T-helper 1 cell treated with Interleukin-12 subunit alpha and Interleukin-12 subunit beta and Interleukin-4 antibody, amounts not matched to agents 30 ng/mL and 1 ng/mL, for 36 hours (primary cell): ENCODE measurements around the gene ACACA. TPM values are rescaled to one million over a fixed set of nuclear protein-coding genes. Genes with fewer than 3 reads are reported as not detected.
"Not testable (repeated sequence)": the region's sequence is repeated elsewhere in the genome, so short reads cannot be mapped to it uniquely, and the experiment has no call there.

Experiments used
- intact Hi-C: fragments of 100-400 bp; cut with micrococcal nuclease; formaldehyde crosslinking; loops from one replicate; pipeline ENCODE4 v1.15.1; 2024
- total RNA-seq: library from RNA; stranded (reverse); gene quantifications from 2 replicates; pipeline ENCODE4 v1.2.3, GENCODE V29; 2022

ACACA gene
- total RNA-seq, 1 donor from 2014 or later: 53.4 TPM

DNA sequence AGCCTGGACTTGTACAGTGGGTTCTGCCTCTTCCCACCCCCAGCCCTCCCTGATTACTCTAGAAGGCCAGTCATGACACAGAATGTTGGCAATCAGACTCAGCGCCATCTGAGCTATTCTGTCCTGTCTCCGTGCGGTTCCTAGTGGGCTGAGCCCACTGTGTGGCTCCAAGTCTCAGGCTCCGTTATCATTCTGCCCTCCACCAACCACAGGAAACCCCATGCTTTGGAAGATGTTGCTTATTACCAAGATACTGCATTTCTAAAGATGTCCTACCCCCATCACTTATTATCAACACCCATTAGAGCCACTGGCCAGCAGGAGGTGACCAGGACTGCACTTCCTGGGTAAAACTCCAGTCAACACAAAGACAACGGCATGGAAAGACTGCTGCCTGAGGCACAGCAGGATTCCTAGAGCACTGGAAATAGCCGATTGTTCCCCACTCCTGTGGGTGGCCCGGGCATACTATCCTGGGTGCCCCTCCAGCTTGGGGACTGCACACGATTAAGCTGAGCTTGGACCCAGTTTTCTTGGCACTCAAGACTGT, 324.2 kb downstream of the ACACA start:
- intact Hi-C loops: no loop called here

DNA sequence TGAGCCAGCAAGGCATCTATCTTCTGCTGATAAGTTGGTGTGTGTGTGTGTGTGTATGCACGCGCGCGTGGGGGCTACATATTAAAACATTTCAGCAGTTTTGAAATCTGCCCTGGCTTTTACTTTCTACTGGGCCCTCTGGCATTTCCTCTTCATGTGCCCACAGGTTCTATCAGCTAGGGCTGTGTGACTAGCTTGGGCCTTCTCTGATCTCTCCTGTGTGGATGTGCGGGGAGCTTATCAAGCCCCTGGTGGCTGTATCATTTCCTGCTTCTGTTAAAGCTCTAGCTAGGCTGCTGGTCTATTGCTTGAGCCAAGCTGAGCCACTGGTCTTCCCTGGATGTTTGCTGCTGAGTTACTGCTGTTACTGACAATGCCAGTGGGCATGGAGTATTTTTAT, 325.3 kb downstream of the ACACA start:
- intact Hi-C loops: no loop called here

DNA sequence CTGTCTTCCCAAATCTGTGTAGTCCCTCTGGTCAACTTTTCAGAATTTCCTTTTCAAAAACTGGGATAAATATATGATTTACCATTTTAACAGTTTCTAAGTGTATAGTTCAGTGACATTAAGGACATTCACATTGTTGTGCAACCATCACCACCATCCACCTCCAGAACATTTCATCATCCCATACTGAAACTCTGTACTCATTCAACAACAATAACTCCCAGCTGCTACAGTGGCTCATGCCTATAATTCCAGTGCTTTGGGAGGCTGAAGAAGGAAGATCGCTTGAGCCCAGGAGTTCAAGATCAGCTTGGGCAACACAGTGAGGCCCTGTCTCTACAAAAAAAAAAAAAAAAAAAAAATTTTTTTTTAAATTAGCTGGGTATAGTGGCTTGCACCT, 326.9 kb downstream of the ACACA start:
- intact Hi-C loops: no loop called here

DNA sequence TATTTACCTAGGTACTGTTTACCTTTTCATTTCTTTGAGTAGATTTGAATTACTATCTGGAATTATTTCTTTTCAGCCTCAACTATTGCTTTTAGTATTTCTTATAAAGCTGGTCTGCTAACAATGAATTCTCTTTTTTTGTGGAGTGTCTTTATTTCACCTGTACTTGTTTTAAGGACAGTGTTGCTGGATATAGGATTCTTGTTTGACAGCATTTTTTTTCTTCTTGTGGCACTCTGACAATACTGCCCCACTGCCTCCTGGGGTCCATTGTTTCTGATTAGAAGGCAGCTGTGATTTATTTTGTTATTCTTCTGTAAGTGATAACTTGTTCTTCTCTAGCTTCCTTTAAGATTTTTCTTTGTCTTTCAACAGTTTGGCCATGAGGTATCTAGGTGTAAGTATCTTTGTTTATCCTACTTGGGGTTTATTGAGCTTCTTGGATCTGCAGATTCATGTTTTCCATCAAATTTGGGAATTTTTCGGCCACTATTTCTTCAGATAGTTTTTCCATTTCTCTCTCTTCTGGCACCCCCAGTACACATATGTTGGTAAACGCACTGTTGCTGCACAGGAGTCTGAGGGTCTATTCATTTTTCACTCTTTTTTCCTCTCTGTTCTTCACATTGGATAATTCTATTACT, 327.4 kb downstream of the ACACA start:
- intact Hi-C loops: no loop called here

DNA sequence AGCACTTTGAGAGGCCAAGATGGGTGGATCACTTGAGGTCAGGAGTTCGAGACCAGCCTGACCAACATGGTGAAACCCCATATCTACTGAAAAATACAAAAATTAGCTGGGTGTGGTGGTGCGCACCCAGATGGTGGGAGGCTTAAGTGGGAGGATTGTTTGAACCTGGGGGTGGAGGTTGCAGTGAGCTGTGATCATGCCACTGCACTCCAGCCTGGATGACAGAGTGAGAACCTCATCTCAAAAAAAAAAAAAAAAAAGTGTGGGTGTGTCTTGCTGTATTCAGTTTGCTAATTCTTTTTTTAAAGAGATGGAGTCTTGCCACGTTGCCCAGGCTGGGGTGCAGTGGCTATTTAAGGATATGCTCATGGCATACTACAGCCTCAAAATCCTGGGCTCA, 333.2 kb downstream of the ACACA start:
- intact Hi-C loops: not testable (repeated sequence)

DNA sequence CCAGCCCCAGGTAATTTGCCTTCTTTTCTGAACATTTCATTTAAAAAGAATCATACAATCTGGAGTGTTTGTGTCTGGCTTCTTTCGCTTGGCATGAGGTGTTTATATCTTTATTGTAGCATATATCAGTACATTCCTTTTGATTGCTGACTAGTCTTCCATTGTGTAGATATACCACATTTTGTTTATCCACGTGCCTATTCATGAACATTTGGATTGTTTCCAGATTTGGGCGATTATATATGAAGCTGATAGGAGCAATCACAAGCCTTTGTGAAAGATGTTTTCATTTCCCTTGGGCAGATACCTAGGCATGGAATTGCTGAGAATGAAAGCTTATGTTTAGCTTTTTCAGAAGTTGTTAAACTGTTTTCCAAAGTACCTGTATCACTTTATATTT, 337.5 kb downstream of the ACACA start:
- intact Hi-C loops: no loop called here

DNA sequence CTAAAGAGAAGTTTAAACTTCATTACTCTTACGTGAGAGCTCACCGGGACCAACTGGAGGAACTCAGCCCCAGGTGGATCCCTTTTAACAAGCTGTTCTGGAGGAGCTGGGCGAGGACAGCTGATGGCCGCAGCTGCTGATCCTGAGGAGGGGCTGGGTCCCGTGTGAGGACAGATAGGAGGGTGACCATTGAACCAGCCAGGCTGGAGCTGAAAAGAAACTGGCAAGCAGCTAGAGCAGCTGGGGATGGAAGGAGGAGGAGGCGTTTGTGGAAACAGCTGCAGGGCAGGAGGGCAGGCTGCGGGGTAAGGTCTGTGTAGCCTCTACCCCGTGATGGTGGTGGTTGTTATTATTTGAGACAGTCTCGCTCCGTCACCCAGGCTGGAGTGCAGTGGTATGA, 338.4 kb downstream of the ACACA start:
- intact Hi-C loops: no loop called here

DNA sequence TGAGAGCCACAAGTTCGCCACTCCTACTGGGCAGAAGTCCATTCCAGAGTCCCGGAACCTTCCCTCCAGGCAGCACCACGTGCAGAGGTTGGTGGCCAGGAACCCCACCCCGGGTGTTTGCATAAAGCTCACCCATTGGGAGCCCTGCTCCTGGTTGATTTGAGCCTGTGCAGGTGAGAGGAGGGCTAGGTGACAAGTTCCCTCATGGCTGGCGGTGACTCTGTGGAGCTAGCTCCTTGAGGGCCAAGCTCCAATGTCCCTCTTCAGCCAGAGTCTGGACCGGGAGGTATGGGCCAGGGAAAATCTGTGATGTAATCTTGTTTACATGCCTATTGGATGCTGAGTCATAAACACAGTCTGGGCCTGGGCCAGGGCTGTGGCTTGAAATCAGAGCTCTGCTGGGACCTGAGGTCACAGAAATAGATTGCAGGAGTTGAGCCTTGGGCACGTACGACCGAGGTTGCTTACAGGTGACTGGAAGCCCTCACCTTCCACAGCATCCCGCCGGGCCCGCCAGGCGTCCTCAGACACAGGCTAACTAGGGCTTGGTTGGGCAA, 339.0 kb downstream of the ACACA start:
- intact Hi-C loops: no loop called here

DNA sequence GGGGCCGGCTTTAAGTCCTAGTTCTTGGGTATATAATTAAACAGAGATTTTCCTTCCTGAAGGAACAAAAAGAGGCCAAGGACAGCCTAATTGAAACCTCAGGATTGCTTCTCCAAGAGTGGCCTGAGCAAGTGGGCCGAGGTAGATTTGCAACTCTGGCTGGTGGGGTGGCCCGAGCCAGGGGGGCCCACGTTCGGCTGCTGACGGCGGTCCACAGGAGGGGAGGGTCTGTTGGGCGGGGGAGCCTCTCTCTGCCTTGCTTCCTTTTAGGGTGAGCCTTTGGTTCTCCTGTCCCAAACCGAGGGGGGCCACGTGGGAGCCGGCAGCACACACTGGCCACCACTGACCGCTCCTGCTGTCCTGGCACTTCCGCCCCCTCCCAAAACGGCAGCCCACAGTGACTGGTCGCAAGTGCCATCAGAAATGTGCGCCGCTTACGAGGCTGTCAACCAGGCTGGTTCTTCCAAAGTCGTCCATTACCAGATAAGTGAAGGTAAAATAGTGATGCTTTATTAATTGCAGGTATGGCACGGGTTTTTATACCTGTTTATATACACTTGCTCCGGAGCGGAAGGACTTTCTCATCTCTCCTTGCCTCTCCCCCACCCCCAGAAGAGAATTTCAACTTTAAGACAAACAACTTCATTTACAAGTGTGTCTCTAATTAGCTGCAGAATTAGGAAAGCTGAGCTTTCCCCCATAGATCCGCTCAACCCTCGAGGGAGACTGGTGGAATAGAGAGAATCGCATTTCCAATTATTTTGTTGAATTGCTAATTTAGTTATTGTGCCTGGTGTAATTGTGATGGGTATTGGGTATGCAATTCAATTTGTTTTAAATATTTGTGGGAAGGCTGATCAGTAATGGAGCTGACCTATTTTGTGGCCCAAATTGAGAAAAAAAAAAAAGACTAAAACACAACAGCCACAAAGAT, 340.0 kb downstream of the ACACA start:
- intact Hi-C loops: no loop called here

DNA sequence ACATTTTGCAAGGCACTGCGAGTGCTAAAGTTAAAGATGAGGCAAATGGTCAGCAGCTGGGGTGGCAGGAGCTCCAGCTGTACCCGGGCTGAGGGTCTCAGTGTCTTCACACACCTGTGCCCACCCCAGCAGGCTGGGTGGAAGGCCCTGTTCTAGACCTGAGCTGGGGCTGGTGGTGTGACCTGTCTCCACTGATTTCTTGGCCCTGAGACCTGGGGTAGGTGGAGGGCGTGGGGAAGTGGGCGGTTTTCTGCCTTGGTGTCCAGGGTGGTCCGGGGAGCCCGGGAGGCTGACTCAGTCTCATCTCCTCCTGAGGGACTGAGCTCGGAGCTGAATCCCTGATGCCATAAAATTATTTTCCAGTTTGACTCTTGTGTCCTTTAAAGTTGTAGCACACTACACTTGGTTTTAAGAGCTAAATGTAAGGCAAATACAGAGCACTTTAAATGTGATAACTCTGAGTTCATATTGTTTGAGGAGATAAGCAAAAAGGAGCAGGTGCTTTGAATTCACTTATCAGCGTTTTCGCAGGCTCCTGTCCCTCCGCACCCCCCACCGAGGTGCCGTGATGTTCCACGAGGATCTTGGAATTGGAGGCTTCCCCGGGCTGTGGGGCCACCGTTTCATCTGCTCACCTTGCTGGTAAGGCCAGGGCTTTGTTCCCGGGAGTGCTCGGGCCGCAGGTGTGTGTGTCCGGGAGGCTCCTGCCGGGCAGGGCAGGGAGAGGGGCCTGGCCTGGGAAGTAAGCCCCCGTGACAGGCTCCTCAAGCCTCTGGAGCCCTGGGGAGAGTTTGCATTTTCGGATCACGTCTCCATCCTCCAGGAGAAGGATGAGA, 340.9 kb downstream of the ACACA start:
- intact Hi-C loops: no loop called here

DNA sequence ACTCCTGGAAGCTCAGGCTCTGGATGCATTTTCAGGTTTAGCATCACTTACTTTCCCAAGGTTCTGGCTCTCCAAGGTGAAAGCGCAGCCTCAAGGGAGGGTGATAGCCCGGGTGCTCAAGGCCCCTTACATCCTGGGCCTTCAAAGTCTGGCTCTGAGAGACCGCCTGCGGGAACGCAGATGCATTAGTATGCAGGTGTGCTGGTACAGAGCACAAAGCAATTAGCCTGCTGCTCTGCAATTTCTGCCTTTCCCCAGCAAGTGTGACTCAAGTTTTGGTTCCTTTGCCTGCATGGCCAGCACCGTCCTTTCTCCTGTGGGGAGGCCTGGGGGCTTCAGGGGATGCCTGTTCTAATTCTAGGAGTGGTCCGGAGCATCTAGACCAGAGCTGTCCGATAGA, 341.7 kb downstream of the ACACA start:
- intact Hi-C loops: no loop called here

DNA sequence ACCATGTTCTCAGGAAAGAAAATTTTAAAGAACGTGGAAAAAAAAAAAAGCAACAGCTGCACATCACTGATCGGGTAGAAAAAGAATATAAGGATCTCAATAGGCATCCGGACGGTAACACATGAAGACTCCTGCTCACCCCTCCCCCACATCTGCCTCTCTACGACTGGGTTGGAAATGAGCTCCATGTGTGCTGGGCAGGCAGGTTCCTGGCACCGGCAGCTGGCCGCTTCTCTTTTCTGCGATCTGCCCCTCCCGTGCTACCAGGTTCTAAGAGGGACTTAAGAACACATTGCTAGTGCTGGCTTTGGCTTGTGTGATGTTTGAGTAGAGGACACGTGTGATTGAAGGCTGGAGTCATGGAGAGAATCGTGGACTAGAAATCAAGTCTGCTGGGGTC, 342.4 kb downstream of the ACACA start:
- intact Hi-C loops: no loop called here

DNA sequence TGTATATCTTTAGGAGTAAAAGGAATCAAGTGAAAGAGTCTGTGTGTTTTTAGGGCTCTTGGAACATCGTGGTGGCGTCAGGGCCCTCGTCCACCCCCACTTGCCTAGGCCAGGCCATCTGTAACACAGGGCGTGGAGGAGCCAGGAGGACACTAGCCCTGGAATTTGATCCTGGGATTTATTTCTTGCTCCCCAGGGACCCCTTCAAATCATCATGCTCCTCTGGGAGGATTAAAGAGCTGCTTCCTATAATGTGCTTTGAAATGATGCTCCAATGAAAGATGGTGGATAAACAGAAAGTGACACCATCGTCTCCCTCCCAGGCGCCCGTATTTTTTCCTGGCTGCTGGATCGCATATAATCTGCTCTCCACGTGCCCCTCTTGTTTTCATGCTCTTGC, 344.6 kb downstream of the ACACA start:
- intact Hi-C loops: no loop called here

DNA sequence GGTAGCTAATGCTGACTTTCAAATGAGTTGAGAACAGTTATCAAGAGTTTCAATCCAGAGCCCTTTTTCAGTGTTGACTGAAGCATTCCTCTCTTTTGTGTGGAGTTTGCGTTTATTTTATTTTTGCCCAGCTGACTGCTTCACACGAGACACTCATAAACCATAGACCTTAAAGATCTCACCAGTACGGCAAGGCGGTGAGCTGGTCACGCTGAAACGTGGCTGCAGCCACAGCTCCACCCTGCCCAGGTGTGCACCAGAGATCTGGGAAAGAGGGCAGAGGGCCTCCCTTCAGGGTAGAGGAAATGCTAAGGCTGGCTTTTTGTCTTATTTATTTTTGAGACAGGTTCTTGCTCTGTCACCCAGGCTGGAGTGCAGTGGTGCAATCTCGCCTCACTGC, 345.7 kb downstream of the ACACA start:
- intact Hi-C loops: no loop called here

DNA sequence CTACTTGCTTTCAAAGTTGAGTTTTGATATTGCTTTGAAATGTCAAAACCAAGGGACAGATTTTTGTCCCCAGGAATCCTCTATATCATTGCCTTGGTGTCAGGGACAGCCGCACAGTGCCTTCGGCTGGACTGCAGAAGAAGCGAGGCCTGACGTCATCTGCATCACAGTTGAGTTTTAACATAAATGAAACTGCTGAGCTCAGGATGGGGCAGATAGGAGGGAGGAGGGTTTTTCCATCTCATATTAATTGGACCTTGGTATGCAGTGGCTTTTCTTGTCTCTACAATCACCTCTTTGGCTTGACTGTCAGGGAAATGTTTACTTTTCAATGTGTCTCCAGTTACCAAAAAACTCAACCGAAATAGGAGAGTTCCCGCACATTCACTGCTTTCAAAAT, 346.5 kb downstream of the ACACA start:
- intact Hi-C loops: no loop called here

DNA sequence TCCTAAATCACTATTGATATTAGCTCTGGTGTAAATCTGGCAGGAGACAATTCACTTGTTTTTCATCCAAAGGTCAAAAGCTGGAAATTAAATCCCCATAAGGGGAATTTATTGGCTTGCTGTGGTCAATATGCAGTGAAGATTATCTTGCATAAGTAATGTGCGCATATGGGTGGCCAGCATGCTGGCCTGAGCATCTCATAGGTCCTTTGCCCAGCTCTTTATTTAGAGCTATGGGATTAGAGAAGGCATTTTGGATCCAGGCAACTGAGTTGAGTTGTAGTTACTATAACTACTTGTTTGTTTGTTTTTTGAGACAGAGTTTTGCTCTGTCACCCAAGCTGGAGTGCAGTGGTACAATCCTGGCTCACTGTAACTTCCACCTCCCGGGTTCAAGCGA, 347.1 kb downstream of the ACACA start:
- intact Hi-C loops: no loop called here

DNA sequence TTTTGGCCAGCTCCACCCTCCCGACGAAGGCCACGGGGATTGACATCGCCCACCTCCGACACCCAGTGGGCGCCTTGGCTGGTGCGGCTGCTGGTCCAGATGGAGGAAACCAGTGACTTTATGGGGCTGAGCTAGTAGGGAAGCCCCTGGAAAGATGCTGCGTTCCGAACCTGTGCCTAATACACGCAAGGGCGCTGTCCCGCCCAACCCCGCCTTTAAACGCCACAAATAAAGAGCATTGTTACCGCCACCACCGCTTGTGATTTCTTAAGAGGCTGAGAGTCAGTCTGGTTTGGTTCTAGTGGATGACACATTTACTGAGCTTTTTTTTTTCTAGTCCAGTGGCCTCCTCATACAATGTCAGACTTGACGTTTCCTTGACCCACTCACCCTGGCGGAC, 350.0 kb downstream of the ACACA start:
- intact Hi-C loops: no loop called here

DNA sequence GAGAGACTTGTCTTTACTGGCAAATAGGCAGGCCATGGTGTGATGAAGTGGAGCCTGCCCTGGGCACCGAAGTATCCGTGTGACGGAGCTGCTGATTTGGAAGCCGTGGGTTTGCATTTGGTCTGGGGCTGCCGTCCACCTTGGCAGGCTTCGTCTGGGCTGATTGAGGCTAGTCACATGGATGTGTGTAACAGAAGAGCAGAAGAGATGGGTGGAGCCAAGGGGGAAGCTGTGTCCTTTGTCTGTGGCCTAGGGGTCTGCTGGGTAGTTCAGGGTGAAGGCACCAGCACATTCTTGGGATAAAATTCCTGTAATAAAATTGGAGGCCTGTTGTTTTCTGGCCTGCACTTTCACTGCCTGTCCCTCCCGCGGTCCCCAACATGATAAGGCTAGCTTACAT, 351.7 kb downstream of the ACACA start:
- intact Hi-C loops: no loop called here

DNA sequence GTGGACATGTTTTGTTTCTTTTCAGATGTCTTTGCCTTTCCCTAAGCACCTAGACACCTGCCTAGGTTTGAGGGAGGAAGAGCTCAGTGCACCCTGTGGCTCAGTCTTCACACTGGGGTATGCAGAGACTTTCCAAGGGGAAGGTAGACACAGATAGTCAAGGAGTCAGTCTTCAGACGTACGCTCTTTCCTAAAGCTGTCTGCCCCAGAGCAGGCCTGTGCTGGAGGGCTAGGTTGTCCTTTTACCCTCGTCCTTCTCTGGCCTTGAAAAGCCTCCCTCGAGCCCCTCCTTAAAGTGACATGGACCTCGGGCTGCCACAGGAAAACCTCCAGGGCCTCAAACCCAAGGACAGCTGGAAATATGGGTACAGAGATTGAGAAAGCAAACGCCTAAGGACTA, 354.2 kb downstream of the ACACA start:
- intact Hi-C loops: no loop called here

DNA sequence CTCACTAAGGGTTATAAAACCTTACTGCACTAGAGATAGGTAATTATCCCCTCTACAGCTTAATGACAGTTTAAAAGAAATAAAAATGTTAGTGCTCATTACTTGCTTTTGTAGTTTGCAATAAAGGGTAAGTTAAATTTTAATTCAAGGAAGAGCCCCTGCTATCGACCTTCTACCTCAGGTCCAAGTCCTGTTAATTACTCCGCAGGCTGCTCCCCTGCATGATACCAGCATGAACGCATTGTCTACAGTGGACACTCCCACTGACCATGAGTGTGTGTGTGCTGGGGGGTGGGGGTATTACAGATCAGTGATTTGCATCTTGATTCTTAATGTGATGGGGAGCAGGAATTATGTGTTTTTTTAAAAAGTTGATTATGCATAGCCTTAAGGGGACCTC, 354.8 kb downstream of the ACACA start:
- intact Hi-C loops: no loop called here

DNA sequence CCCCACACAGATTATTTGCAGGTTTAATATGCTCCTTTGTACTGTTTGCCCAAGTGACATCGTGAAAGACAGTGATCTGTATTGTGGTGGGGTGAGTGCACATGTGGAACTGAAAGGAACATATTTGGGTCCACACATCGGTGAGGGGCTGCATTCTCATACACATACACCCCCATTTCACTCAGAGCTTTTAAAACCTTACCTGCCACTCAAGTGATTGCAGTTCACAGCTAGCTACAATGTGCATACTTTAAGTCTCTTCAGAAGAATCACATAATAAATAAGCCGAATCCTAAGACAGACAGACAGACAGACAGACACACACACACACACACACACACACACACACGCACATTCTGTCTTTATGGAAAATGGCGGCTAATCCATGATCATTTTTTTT, 355.3 kb downstream of the ACACA start:
- intact Hi-C loops: no loop called here
